Measurements from ENCODE around the gene CENPM.

CENPM gene, protein sequence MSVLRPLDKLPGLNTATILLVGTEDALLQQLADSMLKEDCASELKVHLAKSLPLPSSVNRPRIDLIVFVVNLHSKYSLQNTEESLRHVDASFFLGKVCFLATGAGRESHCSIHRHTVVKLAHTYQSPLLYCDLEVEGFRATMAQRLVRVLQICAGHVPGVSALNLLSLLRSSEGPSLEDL

DNA sequence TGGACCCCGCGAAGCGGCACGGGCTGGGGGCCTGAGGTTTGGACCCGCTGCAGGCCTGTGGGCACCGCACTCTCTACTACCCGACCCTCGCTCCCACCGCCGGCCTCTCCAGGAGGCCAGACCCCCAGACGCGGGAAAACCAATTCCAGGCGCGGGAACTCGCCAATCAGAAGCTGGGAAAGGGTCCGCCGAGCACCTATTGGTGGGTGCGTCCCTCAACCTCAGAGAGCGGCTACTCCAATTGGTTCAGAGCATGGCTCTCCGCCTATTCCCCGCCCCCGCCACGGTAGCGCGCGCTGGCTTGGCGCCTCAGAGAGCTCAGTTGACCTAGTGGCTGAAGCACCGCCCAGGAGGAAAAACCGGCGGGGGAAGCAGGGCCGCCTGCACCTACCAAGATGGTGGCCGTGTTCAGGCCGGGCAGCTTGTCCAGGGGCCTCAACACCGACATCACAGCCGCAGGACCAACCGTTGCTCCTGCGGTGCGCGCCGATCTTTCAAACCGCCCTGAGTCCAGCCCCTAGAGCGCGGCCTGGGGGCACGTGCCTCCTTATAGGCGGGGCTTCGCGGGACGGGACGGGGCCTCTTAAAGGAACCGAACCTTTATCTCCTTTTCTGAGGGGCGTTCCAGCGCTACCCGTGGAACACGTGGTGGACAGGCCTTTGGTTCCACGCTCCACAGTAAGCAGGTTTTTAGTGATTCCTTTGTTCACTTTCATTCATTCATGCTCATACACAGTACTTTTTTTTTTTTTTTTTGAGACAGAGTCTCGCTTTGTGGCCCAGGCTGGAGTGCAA, at the start of gene CENPM:
Gene CENPM (minus strand): TSS at position 524 of the 795 bp plus-strand sequence. CDS start 76 bp downstream, at position 448.
- peak; percentile 99 for DNase-seq

DNA sequence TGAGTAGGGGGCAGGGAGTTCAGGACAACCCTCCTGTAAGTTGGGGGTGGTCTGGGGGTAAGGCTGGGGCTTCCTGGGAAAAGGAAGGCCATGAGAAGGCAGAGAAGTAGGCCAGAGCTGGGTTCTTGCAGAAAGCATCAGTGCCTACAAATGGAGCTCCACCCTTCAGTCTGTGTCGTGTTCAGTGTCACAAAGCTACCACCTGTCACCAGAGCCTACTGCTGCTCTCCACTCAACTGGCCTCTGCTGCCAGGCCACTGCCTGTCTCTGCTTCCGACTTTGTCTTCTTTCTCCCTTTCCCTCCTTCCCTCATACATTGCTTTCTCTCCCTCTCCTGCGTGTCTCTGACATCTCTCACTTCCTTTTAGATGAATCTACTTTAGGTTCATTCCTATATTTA, 48.3 kb upstream of the CENPM start:
- DNase-seq: no peak

DNA sequence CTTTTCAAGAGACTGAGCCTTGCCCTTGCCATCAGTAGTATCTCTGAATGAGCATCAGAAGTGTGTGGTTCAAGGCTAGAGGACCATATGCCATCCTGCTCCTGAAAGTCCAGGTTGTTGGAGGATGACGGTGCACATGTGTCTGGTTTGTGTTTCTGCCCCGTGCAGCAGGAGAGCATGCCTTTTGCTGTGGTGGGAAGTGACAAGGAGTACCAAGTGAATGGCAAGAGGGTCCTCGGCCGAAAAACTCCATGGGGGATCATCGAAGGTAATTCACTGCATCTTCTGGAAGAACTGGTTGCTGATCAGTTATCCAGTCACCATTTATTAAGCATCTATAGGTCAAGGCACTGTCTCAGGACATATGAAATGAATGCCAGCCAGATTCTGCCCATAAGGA, 45.5 kb upstream of the CENPM start:
- no peak for DNase-seq

DNA sequence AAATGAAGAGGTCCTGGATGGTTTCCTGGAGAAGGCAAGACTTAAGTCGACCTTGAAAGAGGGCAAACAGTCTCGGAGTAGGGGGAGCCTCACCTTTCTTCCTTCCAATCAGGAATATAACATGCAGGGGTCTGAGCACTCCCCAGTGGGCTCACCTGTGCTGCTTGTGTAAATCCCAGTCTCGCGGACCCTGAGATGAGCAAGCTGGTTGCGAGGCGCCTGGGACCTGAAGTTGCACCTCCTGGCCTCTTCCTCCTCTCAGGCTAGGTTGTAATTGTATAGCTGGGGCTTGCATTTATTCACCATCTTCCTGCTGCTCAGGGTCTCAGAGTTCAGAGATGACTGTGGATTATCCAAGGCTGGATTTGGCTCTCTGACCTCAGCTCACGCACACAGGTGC, 44.2 kb upstream of the CENPM start:
- DNase-seq: no peak

DNA sequence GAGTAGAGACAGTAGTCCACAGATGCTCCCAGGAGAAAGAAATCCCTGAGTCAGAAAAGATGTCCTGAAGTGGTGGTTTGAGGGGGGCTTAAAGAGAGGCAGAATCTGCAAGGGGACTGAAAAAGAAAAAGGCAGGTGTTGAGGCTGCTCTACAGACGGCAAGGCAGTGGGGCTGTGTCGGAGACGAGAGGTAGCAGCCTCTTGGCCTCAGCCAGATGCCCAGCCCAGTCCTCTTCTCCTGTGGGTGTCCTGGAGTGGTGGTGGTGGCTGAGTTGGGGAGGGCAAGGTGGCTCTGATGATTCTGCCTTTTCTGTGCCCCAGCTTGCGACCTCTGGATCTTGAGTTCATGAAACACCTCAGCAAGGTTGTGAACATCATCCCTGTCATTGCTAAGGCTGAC, 42.3 kb upstream of the CENPM start:
- DNase-seq: no peak

DNA sequence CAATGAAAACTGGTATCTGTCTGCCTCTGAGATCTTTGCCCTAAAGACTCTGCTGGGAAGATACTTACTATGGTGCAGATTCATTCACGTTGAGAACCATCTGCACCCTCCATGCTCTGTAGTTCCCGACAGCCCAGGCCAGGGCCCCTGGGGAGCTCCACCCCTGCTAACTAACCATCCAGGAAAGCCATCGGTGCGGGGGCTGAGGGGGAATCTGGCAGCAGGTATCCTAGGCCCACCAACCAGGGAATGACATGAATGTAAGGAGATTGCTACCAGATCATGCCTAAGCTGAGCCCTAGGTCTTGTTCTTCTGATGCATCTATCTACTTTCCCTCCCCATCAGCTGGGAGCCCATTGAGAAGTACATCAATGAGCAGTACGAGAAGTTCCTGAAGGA, 40.3 kb upstream of the CENPM start:
- DNase-seq: no peak

DNA sequence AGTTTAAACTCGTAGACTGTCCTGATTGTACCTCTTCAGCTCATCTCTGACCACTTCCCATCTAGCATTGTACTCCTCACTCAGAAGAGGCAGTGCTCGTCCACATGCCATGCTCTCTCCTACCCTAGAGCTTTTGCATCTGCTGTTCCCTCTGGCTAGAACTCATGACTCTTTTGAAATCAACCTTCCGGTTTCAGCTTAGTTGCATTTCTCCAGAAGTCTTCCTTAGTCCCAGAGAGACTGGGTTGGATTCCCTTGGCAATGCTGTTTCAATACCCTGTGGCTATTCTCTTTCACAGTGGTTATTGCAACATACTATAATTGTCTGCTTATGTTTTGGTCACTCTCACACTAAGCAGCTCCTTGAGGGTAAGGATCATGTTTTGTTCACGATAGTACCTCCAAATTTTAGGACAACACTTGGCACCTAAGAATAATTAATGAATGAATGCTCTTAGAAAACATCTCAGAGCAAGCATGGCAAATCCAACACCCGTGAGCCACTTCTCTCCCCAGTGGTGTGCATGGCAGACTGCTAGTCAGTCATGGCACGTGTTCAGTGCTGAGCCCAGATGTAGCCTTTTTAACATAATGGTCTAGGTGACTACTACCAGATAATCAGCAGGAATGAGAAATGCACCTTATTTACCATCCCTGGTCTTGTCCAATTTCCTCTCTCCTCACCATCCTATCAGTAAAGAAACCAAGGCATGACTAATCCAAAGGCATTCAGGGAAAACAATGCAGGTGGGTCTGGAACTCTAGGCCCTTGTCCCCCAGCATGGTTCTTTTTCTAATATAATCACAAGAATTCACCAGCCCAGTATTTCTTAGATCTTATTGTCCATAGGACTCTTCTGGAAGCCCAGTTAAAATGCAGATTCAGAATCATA, 36.8 kb upstream of the CENPM start:
- DNase-seq: no peak

DNA sequence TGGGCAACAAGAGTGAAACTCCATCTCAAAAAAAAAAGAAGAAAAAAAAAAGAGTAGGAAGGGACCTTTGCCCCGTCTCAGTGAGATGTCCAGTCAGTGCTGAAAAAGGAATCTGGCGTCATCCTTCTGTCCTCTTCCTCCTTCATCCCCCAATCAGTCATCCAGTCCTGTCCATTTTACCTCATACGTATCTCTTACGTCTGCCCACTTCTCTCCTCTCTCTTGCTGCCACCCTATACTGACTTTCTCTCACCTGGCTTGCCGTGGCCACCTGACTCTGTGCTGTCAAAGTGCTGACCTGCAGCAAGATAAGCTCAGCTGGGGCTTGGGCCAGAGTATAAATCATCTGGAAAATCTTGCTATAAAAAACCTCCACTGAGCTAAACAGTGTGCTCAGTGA, 35.9 kb upstream of the CENPM start:
- no peak for DNase-seq

DNA sequence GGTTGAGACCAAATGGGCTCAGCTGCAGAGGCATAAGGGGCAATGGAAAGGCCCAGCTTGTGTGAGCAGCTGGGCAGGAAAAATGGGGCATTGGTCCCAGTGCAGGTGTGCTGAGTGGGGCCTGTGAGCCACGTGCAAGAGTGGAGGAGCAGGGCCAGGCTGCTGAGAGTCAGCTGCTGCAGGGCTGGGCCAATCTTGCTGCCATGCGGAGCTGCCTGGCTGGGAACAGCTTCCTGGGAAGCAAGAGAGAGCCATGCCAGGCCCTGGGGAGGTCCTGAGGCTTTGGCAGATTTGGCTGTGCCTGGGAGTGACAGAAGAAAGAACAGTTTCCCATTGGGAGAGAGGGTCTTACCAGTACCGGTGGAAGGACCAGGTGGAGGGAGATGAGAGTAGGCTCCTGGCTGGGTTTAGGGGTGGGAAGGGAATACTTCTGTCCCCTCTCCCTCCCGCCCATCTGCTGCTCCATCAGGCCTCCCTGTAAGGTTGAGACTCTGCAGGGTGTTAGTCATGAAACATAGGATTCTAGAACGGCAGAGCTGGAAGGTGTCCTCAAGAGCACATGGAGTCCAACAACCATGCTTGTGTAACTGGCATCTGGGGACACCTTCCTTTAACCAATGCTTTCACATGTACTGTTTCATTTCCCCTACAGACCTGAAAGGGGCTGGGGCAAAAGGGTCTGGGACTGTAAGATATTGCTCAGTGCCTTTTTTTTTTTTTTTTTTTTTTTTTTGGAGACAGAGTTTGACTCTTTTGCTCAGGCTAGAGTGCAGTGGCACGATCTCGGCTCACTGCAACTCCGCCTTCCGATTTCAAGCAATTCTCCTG, 32.7 kb upstream of the CENPM start:
- no peak for DNase-seq

DNA sequence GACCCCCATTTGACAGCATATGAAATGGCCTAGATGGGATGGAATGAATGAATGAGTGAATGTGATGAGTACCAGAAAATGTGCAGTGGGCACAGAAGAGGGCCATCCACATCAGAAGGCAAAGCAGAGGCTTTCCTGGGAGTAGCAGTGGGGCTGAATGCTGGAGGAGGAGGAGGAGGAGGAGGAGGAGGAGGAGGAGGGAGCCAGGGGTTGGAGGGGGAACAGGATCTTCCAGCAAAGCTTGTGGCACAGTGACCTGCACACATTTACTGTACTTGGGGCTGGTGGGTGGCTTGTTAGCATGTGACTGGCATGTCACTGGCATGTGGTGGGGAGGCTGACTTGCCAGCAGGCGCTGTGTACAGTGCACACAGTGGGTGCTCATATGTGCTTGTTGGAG, 31.8 kb upstream of the CENPM start:
- DNase-seq: no peak

DNA sequence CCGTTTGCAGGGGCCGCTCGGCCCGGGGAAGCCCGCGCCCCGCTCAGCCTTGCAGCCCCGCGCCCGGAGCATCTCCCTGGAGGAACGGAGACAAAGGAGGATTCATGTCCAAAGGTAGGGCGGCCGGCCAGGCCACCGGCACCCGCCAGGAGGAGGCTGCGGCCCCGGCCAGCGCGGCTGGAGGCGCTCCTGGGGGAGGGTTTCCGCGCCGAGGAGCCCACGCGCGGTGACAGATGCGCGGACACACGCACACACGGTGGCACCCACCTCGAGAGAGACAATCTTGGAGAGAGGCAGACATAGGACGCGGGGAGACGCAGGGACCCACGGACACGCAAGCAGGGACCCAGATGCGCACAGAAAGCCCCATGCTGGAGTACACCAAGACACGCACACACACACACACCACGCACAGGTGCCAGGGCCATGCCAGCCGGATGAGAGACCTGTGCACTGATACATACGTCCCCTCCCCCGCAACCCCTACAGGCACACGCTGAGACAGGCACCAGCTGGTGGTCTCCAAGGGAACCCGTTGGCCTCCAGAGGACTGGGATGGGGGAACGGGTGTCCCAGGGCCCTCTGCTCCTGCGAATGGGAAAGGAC, 30.1 kb upstream of the CENPM start:
- no peak for DNase-seq

DNA sequence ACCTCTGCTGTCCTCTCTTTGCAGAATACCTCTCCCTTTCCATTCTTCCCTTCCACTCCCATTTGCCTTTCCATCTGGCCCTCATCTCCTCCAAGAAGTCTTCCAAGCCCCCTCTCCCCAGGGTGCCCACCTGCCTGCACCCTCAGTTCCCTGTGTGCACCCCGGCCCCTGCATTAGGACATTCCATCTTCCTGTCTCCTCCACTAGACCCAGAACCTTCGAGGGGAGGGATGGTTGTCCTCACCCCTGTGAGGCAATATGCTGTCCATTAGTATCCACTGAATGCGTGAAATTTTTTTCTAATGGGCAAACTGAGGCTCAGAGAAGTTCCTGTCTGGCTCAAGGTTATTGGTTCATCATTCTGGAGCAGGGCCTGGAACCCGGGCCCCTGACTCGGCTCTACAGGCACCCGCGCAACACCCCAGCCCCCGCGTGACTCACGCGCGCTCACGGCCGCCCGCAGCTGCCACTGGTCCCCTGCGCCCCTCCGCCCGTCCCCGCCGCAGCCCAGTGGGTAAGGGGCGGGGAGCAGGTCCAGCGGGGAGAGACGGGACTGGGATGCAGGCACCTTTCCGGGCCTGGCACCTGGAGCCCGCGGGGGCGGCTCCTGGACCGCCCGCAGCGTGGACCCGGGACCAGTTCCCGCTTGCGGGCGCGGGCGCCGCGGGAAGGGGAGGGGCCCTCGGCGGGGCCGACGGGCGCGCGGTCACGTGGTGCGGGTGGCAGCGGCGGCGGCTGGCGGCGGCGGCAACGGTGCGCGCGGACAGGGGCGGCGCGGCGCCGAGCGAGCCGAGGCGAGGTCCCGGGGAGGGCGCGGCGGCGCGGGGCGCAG, 29.3 kb upstream of the CENPM start:
- DNase-seq: peak; percentile 42

DNA sequence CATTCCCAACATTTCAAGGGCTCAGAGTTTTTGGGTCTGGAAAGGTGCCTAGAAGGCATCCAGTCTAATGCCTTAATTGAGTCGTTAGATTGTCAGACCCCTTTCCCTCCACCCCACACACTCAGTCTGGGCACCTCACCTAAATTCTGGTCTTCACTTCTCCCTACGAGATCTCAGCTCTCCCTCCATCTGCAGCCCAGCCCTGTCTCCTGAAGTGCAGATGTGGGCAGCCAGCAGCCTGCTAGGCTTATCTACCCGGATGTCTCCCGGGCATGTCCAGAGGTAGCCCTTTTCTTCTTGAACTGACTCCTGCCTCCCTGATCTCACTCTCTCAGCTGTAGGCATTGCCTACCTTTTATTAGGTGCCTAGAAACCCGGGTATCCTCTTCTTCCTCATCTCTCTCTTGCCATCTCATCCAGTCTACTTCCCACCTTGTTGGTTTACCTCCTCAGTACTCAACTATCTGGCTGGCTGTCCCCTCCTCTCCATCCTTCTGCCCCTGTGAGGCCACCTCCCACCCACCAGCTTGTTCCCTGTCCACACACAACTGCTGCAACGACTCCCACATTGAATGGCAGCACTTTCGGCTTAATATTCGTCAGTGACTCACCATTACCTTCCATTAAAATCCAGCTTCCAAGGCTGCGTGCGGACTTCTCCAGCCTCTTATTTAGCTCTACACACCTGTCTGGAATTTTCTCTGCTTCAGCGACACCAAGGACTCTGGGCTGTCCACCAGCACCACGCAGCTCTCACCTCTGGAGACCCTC, 28.5 kb upstream of the CENPM start:
- DNase-seq: no peak

DNA sequence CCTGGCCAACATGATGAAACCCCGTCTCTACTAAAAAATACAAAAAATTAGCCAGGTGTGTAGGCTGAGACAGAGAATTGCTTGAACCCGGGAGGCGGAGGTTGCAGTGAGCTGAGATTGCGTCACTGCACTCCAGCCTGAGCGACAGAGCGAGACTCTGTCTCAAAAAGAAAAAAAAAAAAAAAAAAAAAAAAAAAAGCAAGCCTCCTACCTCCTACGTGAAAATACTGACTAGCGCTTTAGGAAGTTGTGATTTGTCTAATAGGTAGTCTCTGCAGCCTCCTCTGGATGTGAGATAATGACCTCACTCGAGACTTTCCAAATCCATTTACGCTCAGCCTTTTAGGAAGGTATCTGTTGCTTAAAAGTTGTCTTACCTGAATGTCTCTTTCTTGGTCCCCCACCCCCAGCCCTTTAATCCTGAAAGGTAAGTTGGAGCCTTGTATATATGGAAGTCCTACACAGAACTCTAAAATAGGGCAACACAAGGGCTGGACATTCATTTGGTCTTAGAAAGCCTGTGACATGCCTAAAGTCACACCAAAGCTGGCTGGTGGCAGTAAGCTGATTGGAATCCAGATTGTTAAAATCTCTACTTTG, 27.8 kb upstream of the CENPM start:
- DNase-seq: no peak

DNA sequence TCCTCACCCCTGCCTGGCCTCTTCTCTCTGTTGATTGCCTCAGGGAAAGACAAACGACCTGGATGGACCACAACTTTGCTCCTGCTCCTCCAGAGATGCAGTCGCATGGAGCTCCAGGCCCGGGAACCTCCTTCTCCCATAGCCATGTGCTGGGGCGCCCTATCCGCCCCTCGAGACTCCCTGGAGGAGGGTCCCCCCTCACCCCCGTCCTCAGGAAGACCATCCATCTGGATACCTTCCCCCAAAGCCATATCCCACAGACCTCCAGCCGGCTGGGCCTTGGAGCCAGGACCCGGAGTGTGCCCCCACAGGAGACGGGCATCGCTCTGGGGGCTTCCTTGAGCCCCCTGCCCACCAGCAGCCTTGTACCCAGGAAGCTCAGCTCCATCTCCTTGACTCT, 24.5 kb upstream of the CENPM start:
- no peak for DNase-seq

DNA sequence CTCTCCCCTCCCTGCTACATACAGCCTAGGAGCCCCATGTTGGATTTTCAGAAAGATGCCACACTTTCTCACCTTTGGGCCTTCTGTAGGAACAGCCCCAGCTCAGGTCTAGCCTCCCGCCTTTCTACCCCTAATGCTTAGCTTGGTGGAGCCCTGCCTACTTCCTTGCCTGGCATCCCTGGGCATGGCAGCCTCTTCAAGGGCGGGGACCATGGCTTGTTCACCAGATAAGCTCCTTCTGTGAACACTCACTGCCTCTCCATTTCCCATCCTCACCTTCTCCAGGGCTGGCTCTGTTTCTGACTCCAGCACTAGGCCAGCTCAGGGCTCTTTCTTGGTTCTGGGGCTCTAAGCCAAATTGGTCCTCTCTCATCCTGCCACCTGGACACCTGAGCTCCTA, 23.6 kb upstream of the CENPM start:
- DNase-seq: peak; percentile 70

DNA sequence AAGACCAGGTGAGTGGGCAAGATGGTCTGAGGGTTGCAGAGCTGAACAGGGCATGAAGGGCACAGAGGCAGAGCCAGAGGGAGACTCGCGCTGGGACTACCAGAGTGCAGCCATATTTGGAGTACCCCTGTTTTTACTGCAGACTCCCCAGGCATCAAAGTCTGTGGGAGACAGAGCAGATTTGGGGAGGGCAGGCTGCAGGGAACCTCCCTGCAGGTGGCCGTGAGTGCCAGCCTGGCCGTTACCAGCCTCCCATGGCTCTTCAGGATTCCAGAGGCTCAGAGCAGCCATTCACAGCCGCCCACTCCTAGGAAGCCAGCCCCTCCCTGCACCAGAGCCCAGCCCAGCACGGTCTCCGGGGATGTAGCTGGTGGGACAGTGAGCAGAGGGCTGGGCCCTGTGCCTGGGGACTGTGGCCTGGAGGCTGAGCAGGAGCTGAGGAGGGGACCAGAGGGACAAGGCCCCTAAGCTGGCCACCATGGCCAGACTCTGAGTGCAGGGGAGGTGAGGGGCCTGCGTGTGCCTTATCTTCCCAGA, 22.2 kb upstream of the CENPM start, which contains the start of gene SEPTIN3:
Gene SEPTIN3 (plus strand): TSS at position 334 of the 537 bp plus-strand sequence. CDS start 2,050 bp downstream, outside the sequence.
- DNase-seq: no peak

DNA sequence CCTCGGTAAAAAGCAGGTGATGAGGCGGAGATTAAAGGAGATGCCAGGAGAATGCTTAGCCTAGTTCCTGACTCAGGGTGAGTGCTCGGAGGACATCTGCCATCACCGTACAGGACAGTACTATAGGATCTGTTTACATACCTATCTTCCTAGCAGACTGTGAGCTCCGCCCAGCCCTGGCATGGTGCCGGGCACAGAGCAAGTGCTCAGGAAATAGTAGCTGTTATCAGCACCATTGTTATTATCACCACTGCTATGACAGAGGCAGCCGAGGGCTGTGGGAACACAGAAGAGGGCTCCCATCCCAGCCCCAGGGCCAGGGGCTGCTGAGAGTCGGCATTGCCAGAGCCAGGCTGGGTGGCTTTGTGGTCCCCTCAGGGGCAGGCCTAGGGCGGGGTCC, 21.6 kb upstream of the CENPM start:
- DNase-seq: peak; percentile 88

DNA sequence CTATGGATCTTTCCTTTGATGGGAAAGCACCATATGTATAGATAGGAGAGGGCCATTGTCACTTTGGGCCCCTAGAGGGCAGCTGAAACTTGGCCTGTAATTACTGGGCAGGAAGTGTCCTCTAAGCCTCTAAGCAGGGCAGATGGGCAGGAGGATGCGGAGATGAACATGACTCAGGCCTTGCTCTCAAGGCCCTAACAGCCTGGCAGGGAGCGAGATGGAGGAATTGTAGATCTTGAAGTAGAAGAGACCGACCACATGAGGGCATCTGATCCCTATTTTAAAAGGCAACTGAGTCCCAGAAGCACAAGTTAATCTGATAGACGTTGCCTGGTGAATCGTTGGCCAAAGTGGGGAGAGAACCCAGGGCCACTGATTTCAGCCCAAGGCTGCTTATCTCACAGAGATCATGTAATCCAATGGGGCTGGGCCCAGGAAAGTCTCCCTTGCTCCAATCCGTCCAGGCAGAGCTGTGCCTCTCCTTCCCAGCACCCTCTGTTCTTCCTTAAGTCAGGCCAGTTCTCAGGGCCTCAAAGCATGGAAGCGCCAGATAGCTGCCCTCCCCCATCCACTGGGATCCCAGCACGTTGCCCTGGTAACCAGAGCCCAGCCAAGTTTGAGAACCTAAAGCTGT, 19.8 kb upstream of the CENPM start:
- DNase-seq: peak; percentile 90
